VCaP (cell line): ENCODE data around the gene TBX1.

ENCODE experiments used
- H3K27ac ChIP-seq: fragments of 450-650 bp; 2 replicates; pipeline ENCODE4 v1.5.1; 2017
- CTCF ChIP-seq: fragments of 450-650 bp; conservative IDR thresholded peaks from 2 replicates; pipeline ENCODE4 v1.5.1; 2017; ENCODE audit warnings: mild to moderate bottlenecking, moderate library complexity

The TBX1 gene

GRCh38 chr22:19803736-19804267 lies 43.2 kb downstream of the TBX1 start:
- H3K27ac ChIP-seq, result no peak overlapping the region
- no peak for TF ChIP-seq CTCF

- no peak for TF ChIP-seq CTCF
- H3K27ac ChIP-seq, result peak overlapping the region; percentile 71
Observed at GRCh38 chr22:19805821-19806212, 45.2 kb downstream of the TBX1 start.

GRCh38 chr22:19806213-19807160 lies 45.9 kb downstream of the TBX1 start:
- no peak for TF ChIP-seq CTCF
- H3K27ac ChIP-seq, result peak overlapping the region; percentile 71

- H3K27ac ChIP-seq, result peak overlapping the region; percentile 71
- no peak for TF ChIP-seq CTCF
Observed at GRCh38 chr22:19807161-19807913, 46.8 kb downstream of the TBX1 start.

- TF ChIP-seq CTCF, result no peak
- no peak overlapping the region for H3K27ac ChIP-seq
Observed at GRCh38 chr22:19807914-19808872, 47.6 kb downstream of the TBX1 start.

GRCh38 chr22:19808873-19809478 lies 48.4 kb downstream of the TBX1 start:
- no peak for TF ChIP-seq CTCF
- no peak overlapping the region for H3K27ac ChIP-seq
